Airway epithelial cell (primary cell): Measurements from ENCODE around the gene DNASE1L1. TPM values are rescaled to one million over a fixed set of nuclear protein-coding genes. Genes with fewer than 3 reads are reported as not detected.

Experiments
- total RNA-seq: library from RNA; depleted of rRNA; stranded (reverse); fragments of >200 nt; gene quantifications from 2 replicates; pipeline ENCODE4 v1.2.3, GENCODE V29; 2015

The DNASE1L1 gene, protein sequence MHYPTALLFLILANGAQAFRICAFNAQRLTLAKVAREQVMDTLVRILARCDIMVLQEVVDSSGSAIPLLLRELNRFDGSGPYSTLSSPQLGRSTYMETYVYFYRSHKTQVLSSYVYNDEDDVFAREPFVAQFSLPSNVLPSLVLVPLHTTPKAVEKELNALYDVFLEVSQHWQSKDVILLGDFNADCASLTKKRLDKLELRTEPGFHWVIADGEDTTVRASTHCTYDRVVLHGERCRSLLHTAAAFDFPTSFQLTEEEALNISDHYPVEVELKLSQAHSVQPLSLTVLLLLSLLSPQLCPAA
- total RNA-seq = 30.2 and 32.3 TPM in 2 replicates

GRCh38 chrX:154409222-154409871 lies at the start of gene DNASE1L1:
Gene DNASE1L1, minus strand, starts transcription at chrX:154409254. Its CDS starts 3,686 bp downstream, at chrX:154405568.

GRCh38 chrX:154458116-154458953 lies 49.3 kb upstream of the DNASE1L1 start, which contains the start of gene PLXNA3:
Gene PLXNA3, plus strand, starts transcription at chrX:154458281. Its CDS starts 1,903 bp downstream, at chrX:154460184.

GRCh38 chrX:154443992-154444754 lies 35.1 kb upstream of the DNASE1L1 start, which contains the start of gene FAM50A:
Gene FAM50A, plus strand, starts transcription at chrX:154444141. Its CDS starts 95 bp downstream, at chrX:154444236.

GRCh38 chrX:154436983-154437752 lies 28.1 kb upstream of the DNASE1L1 start, which contains the start of gene GDI1:
Gene GDI1, plus strand, starts transcription at chrX:154437154. Its CDS starts 101 bp downstream, at chrX:154437255.

GRCh38 chrX:154428176-154429171 lies 19.4 kb upstream of the DNASE1L1 start, which contains the start of gene ATP6AP1:
Gene ATP6AP1, plus strand, starts transcription at chrX:154428677. Its CDS starts 16 bp downstream, at chrX:154428693.

GRCh38 chrX:154397888-154398667 lies 11.0 kb downstream of the DNASE1L1 start, which contains the start of gene RPL10:
Gene RPL10, plus strand, starts transcription at chrX:154398377. Its CDS starts 143 bp downstream, at chrX:154398520.

GRCh38 chrX:154378799-154379568 lies 30.1 kb downstream of the DNASE1L1 start, which contains the start of gene EMD:
Gene EMD, plus strand, starts transcription at chrX:154379295. Its CDS starts 190 bp downstream, at chrX:154379485.

DNA sequence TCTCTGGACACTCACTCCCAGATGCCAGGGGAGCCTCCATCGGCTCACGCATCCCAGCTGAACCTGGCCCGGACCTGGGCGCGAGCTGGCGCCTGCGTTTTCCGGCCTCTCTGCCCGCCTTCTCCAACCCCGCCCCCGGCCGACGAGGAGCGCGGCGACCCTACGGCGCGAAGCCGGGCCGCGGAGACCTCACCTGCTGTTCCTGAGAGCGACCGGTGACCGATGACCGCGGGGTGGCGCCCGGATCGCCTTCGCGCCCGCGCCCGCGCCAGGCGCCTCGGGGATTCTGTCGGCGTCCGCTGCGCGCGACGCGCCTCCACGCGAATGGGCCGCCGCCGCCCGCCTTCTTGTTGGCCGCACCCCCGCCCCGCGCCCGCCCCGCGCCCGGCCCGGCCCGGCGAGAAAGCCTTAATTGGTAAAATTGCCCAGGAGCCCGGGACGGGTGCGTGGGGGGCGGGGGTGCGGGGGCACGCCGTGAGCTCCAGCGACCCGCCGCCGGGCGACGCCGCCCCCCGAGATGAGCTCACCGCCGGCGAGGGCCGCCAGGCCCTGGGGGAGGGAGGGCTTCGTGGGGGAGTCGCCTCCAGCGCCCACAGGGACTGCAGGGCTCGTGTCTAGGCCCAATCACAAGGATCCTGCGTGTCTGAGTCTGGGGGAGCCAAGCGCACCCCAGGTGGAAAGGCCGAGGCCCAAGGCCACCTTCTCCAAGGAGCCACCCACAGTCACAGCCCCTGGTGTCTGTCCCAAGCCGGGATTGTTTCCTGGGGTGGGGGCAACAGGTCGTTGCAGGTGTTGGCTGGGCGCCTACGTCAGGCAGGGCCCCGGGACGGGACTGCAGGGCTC lies 34.5 kb downstream of the DNASE1L1 start, which contains the start of gene FLNA:
Gene FLNA, minus strand, starts transcription at position 322 of the 843 bp plus-strand sequence. CDS start 3,389 bp downstream, outside the sequence.

Other genes starting within 250 kb of the DNASE1L1 start
- gene OPN1MW, start 226.7 kb downstream of the DNASE1L1 start, total RNA-seq = not detected in 2 replicates
- gene OPN1MW2, start 189.5 kb downstream of the DNASE1L1 start, total RNA-seq = not detected in 2 replicates
- gene OPN1MW3, start 151.7 kb downstream of the DNASE1L1 start, total RNA-seq = not detected in 2 replicates
- not detected in 2 replicates for gene TEX28, start 114.1 kb downstream of the DNASE1L1 start, total RNA-seq
- gene TKTL1, start 113.5 kb downstream of the DNASE1L1 start, total RNA-seq = not detected in 2 replicates
- gene FLNA, start 34.6 kb downstream of the DNASE1L1 start, total RNA-seq = 1,129 and 1,478 TPM in 2 replicates
- 50.6 and 72.9 TPM in 2 replicates for gene EMD, start 30.0 kb downstream of the DNASE1L1 start, total RNA-seq
- gene RPL10, start 10.9 kb downstream of the DNASE1L1 start, total RNA-seq = 4,888 and 5,415 TPM in 2 replicates
- gene TAFAZZIN, start 2.3 kb upstream of the DNASE1L1 start, total RNA-seq = 27.9 and 32.9 TPM in 2 replicates
- 37.4 and 39.4 TPM in 2 replicates for gene ATP6AP1, start 19.4 kb upstream of the DNASE1L1 start, total RNA-seq
- 59.5 and 89.4 TPM in 2 replicates for gene GDI1, start 27.9 kb upstream of the DNASE1L1 start, total RNA-seq
- 29.0 and 30.7 TPM in 2 replicates for gene FAM50A, start 34.9 kb upstream of the DNASE1L1 start, total RNA-seq
- 4.4 and 16.2 TPM in 2 replicates for gene PLXNA3, start 49.0 kb upstream of the DNASE1L1 start, total RNA-seq
- gene LAGE3, start 70.0 kb upstream of the DNASE1L1 start, total RNA-seq = 50.3 and 51.3 TPM in 2 replicates
- gene UBL4A, start 77.4 kb upstream of the DNASE1L1 start, total RNA-seq = 46.0 and 50.6 TPM in 2 replicates
- 27.4 and 40.8 TPM in 2 replicates for gene SLC10A3, start 81.4 kb upstream of the DNASE1L1 start, total RNA-seq
- gene FAM3A, start 107.0 kb upstream of the DNASE1L1 start, total RNA-seq = 43.7 and 48.7 TPM in 2 replicates
- gene G6PD, start 137.6 kb upstream of the DNASE1L1 start, total RNA-seq = 97.4 and 109 TPM in 2 replicates
- gene IKBKG, start 138.4 kb upstream of the DNASE1L1 start, total RNA-seq = 8.9 and 9.7 TPM in 2 replicates
- not detected in 2 replicates for gene CTAG1A, start 175.9 kb upstream of the DNASE1L1 start, total RNA-seq
- not detected in 2 replicates for gene CTAG1B, start 210.0 kb upstream of the DNASE1L1 start, total RNA-seq
- gene CTAG2, start 244.3 kb upstream of the DNASE1L1 start, total RNA-seq = not detected in 2 replicates